Measurements from ENCODE around the gene SCN4B. TPM values are rescaled to one million over a fixed set of nuclear protein-coding genes. Genes with fewer than 3 reads are reported as not detected.

The SCN4B gene
- total and polyA plus RNA-seq, 2 donors (not counting 3 experiments of a cell fraction or from before 2014, with no cell fraction given): 0.06 to 0.13 TPM

- ChIA-PET POLR2A (no interaction called here), CTCF (no interaction called here)
- FAIRE-seq: no peak
- Histone ChIP-seq H3K4me1 (ENCODE audit: control insufficient read depth, extremely low read depth, insufficient read depth, low read length) (no peaks in the 10 kb centered on the region), H3K4me3 (replicated peaks in 1 of 3; ENCODE audit: insufficient read depth in 1 of 3, low read depth in 1 of 3, low read length in 3 of 3) (no peak overlapping the region), H3K4me2 (ENCODE audit: insufficient read depth, low read length) (no peak overlapping the region), H3K79me2 (ENCODE audit: control insufficient read depth, insufficient read depth, low read length) (no peaks in the 10 kb centered on the region), H3K27ac (ENCODE audit: insufficient read depth, low read depth, low read length) (no peak overlapping the region), H2AFZ (ENCODE audit: low read depth, low read length) (no peak overlapping the region), H3K9me1 (replicated peaks; ENCODE audit: control insufficient read depth, extremely low read depth, insufficient read depth, low read length) (no peaks in the 10 kb centered on the region), H3K27me3 (ENCODE audit: control insufficient read depth in 2 of 2, insufficient read depth in 2 of 2, low read length in 2 of 2) (peaks cover 2 to 4% of the 10 kb centered on the region in 2 experiments), H3K9ac (replicated peaks; ENCODE audit: extremely low read depth, insufficient read depth, low read length) (no peak overlapping the region), H4K20me1 (replicated peaks; ENCODE audit: control insufficient read depth, extremely low read depth, insufficient read depth, low read length) (no peaks in the 10 kb centered on the region), H3K9me3 (replicated peaks; ENCODE audit: control insufficient read depth, insufficient read depth, low read length) (no peaks in the 10 kb centered on the region), H3K36me3 (ENCODE audit: control insufficient read depth in 2 of 2, extremely low read depth in 1 of 2, insufficient read depth in 2 of 2, low read length in 2 of 2) (no peaks in the 10 kb centered on the region)
- no TSS peak for BruUV-seq (replicated peaks)
- dilution Hi-C loops (cut with MboI; ENCODE audit: extremely low pct_ligation_motif_present, low sequenced_read_pairs) (no loop called here), intact Hi-C loops (cut with micrococcal nuclease) (no loop called here)
- no peak for DNase-seq (ENCODE audit: low read depth, low spot score)
- no peak for TF ChIP-seq EZH2 (IDR thresholded peaks at IDR 0.05; ENCODE audit: borderline replicate concordance, low read depth, low read length, severe bottlenecking)
- no peak for TF ChIP-seq MAX (IDR thresholded peaks at IDR 0.05; ENCODE audit: insufficient read depth, insufficient read length)
- no peak for TF ChIP-seq MYC (IDR thresholded peaks at IDR 0.05; ENCODE audit: low read depth, low read length)
- TF ChIP-seq FOS (IDR thresholded peaks at IDR 0.05; ENCODE audit: borderline replicate concordance, insufficient read depth, low read length): no peak
- no peak for TF ChIP-seq POLR2AphosphoS5 (IDR thresholded peaks at IDR 0.05; ENCODE audit: insufficient read depth, low read depth, low read length)
- TF ChIP-seq JUN (IDR thresholded peaks at IDR 0.05; ENCODE audit: borderline replicate concordance, insufficient read depth, insufficient read length, low read depth): no peak
- no peak for TF ChIP-seq GATA2 (IDR thresholded peaks at IDR 0.05; ENCODE audit: insufficient read depth, insufficient read length, low read depth, low read length)
- TF ChIP-seq, protein P1, sequence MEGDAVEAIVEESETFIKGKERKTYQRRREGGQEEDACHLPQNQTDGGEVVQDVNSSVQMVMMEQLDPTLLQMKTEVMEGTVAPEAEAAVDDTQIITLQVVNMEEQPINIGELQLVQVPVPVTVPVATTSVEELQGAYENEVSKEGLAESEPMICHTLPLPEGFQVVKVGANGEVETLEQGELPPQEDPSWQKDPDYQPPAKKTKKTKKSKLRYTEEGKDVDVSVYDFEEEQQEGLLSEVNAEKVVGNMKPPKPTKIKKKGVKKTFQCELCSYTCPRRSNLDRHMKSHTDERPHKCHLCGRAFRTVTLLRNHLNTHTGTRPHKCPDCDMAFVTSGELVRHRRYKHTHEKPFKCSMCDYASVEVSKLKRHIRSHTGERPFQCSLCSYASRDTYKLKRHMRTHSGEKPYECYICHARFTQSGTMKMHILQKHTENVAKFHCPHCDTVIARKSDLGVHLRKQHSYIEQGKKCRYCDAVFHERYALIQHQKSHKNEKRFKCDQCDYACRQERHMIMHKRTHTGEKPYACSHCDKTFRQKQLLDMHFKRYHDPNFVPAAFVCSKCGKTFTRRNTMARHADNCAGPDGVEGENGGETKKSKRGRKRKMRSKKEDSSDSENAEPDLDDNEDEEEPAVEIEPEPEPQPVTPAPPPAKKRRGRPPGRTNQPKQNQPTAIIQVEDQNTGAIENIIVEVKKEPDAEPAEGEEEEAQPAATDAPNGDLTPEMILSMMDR (IDR thresholded peaks at IDR 0.05; ENCODE audit: extremely low read depth in 1 of 2, insufficient read depth in 1 of 2, low read depth in 1 of 2, low read length in 2 of 2): no peak
- TF ChIP-seq POLR2A (IDR thresholded peaks at IDR 0.05; ENCODE audit: low read depth, low read length): no peak
Observed at GRCh38 chr11:118102721-118103261, 49.8 kb downstream of the SCN4B start.
